ENCODE data around the gene COPS3.

Gene COPS3

DNA sequence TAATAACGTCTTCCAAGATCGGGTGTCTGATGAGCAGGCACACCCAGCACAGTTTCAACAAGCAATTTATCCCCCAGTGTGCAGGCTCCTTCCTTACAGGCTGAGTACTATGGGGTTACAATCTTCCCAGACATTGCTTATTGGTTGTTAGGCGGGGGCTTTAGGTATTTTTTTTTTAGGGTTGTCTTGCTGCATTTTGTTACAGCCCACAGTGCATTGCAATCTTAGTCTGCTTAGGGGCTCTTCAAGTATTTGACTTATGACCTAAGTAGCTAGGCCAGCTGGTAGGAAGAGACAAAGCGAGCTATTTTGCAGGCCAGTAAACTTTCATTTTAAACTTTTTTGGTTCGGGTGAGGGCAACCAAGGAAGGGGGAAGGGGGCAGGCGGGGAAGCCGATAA is 80.7 kb downstream of the COPS3 start:
- H3K27ac ChIP-seq: no peak overlapping the region
- DNase-seq (ENCODE audit: low read depth, low spot score): no peak

GRCh38 chr17:17198281-17198680 is 82.8 kb downstream of the COPS3 start:
- no peak overlapping the region for H3K27ac ChIP-seq
- DNase-seq (ENCODE audit: low read depth, low spot score): no peak

- DNase-seq (ENCODE audit: low read depth, low spot score): no peak
- no peak overlapping the region for H3K27ac ChIP-seq
Observed at GRCh38 chr17:17196776-17197175, 84.3 kb downstream of the COPS3 start.

All from epithelial cell of prostate (primary cell).